ENCODE measurements around the gene EPB41L4A.

The EPB41L4A gene

DNA sequence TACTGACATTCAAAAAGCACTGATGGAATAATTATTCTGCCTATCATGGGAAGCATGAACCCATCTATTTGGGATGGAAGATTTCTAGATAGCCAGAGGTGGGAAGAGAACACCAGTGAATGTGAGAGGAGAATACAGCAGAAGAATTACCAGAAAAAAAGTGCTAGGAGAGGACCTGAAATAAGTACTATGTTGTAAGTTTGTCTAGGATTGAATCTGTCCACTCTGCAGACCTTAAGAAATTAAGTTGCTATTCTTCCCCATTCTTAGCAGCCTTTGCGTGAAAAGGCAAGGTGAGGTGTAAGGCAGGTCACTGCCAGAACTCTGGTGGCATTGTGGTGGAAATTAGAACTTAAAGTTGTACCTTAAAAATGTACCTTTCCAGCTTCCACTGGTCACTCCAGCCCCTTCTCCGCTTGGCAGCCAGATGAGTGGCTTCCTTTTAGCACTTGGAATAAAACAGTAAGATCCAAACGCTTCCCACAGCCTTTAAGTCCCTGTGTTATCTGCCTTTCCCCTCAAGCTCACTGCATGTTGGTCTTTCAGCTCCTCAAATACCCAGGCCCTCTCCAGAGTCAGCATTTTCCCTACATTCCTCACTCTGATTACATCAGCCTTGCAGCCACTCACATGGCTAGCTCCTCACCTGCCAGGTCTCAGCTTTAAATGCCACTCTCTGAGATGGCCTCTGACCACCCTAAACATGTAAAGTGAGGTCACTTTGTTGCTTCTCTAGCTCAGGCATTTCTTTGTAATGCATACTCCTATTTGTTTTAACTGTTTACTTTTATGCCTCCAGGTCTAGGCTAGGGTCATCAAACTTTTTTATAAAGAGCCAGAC, 253.0 kb downstream of the EPB41L4A start:
- DNase-seq (ENCODE audit: low read depth in 1 of 2, low spot score in 1 of 2), result no peak

DNA sequence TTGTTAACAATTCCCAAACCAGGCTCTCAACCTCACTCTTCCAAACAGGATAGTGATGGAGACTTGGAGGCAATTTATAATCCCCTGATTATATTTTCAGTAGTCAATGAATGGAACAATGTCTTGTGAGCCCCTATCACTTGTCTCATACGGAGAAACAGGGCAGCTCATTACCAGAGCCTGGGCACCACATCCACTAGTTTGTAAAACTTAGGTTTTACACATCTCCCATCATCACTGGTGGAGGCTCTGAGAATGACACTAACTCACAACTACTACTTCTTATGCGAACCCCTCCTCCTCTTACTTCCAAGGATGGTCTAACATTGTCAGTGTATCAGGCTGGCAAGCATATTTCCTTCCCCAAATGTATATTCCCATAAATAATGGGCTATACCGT, 253.7 kb downstream of the EPB41L4A start:
- DNase-seq (ENCODE audit: low read depth in 1 of 2, low spot score in 1 of 2), result no peak

- no peak for DNase-seq (ENCODE audit: low read depth in 1 of 2, low spot score in 1 of 2)
Measured at GRCh38 chr5:112163435-112163834, 255.6 kb downstream of the EPB41L4A start.

GRCh38 chr5:112161392-112161748, 257.7 kb downstream of the EPB41L4A start:
- no peak for DNase-seq (ENCODE audit: low read depth in 1 of 2, low spot score in 1 of 2)

DNA sequence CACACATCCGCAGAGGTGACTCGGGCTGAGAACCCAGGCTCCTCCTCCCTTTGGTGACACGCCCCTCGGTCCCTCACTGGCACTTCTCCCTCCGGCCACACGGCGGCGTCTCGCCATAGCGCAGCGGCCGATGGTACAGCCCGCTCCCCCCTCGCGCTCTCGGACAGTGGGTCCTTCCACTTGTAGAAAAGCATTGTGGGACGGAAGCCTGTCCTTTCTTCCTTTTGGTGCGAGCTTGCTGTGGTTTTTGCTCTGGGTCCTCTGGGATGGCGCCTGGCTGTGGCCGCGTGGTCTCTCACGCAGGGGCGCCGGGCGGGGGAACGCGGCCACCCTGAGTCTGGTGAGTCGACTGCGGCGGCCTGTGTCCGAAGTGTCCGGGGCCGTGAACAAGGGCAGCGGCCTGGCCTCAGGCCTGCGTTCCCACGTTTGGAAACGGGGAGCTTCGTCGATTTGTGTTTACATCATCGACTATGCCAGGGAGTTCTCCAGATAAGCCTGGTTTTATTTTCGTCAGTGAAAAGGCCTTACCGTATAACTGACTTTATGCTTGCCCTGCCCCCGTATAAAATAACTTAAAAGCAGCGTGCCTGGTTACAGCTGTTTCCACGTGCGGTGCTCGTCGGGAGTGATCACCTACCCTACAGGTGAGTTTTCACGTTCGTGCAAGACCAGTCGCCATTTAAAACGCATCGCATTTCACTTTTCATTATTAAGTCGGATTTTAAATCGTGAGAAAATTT, 258.3 kb downstream of the EPB41L4A start:
- peak; percentile 85 to 93 for DNase-seq (ENCODE audit: low read depth in 1 of 2, low spot score in 1 of 2)

GRCh38 chr5:112159435-112159834, 259.6 kb downstream of the EPB41L4A start:
- no peak for DNase-seq (ENCODE audit: low read depth in 1 of 2, low spot score in 1 of 2)

DNA sequence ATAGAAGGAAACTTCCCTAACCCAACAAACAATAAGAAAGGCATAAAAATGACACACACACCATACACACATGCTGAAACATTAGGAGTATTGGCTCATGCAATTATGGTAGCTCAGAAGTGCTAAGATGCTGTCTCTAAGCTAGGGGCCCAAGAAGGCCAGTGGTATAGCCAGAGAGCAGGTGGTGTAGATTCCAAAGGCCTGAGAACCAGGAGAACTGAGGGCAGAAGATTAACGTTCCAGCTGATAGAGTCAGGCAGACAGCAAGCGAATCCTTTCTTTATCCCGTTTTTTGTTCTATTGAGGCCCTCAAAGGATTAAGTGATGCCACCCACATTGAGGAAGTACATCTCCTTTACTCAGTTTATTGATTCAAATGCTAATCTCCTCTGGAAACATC, 262.9 kb downstream of the EPB41L4A start:
- no peak for DNase-seq (ENCODE audit: low read depth in 1 of 2, low spot score in 1 of 2)

GRCh38 chr5:112154940-112155686, 264.0 kb downstream of the EPB41L4A start:
- DNase-seq (ENCODE audit: low read depth in 1 of 2, low spot score in 1 of 2), result no peak

GRCh38 chr5:112149727-112150126, 269.4 kb downstream of the EPB41L4A start:
- DNase-seq (ENCODE audit: low read depth in 1 of 2, low spot score in 1 of 2), result no peak

- DNase-seq (ENCODE audit: low read depth in 1 of 2, low spot score in 1 of 2), result peak in 1 of 2 donors; percentile 13
Measured at GRCh38 chr5:112146323-112147226, 272.5 kb downstream of the EPB41L4A start.

- DNase-seq (ENCODE audit: low read depth in 1 of 2, low spot score in 1 of 2), result no peak
Measured at GRCh38 chr5:112143690-112144089, 275.4 kb downstream of the EPB41L4A start.

DNA sequence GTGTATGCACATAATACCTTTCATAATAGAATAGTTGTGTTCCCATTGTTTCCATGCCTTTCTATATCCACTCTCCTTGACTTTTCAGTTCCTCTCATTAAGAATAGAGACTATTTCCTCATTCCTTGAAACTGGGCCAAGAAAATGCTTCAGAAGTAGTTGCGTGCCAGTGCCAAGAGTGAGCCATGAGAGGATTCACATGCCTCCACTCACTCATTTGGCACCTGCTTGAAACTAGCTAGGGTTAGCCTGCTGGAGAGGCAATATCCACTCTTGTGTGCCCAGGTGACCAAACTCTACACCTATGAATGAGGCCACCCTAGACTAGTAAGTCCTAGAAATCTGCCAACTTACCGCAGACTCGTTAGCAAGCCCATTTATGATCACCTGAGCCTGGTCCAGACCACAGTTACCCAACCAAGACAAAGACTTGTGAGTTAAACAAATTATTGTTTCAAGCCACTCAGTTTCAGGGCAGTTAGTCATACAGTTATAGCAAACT, 276.3 kb downstream of the EPB41L4A start:
- no peak for DNase-seq (ENCODE audit: low read depth in 1 of 2, low spot score in 1 of 2)

GRCh38 chr5:112141582-112141981, 277.5 kb downstream of the EPB41L4A start:
- no peak for DNase-seq (ENCODE audit: low read depth in 1 of 2, low spot score in 1 of 2)

- no peak for DNase-seq (ENCODE audit: low read depth in 1 of 2, low spot score in 1 of 2)
Measured at GRCh38 chr5:112138526-112138925, 280.6 kb downstream of the EPB41L4A start.

GRCh38 chr5:112136773-112137172, 282.3 kb downstream of the EPB41L4A start:
- no peak for DNase-seq (ENCODE audit: low read depth in 1 of 2, low spot score in 1 of 2)

DNA sequence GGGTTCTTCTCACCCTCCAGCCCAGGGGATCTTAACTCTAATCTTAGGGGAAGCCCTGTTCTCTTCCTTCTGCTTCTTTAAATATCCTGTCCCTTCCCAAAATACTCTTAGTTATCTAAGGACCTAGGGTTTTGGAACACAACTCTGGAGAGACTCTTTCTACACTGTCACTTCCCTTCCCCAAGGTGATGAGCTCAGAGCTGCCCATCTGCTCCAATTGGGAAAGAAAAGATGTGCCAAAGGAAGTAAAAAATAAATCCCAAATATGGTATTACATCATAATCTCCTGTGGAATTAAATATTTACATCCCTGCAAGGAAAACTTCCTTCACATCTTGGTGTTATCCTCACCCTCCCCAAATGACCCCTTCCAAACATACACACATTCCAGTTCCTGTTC, 291.2 kb downstream of the EPB41L4A start:
- DNase-seq (ENCODE audit: low read depth in 1 of 2, low spot score in 1 of 2), result no peak

DNA sequence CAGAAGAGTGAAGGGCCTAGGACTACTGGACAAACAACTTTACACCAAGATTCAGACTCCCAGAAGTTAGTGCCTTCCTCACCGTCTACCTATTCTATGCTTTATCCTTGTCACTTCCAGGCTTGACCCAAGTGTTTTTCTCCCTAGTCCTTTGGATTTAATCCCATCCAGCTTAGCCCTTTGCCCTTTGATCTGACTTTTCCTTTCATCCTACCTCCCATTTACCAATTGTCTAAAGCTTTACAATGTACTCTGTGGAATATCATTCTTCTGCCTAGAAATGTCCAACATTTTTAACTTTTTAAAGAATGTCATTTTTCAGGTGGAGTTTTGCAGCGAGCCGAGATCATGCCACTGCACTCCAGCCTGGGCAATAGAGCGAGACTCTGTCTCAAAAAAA, 292.1 kb downstream of the EPB41L4A start:
- DNase-seq (ENCODE audit: low read depth in 1 of 2, low spot score in 1 of 2), result no peak

GRCh38 chr5:112125903-112126302, 293.2 kb downstream of the EPB41L4A start:
- no peak for DNase-seq (ENCODE audit: low read depth in 1 of 2, low spot score in 1 of 2)

DNA sequence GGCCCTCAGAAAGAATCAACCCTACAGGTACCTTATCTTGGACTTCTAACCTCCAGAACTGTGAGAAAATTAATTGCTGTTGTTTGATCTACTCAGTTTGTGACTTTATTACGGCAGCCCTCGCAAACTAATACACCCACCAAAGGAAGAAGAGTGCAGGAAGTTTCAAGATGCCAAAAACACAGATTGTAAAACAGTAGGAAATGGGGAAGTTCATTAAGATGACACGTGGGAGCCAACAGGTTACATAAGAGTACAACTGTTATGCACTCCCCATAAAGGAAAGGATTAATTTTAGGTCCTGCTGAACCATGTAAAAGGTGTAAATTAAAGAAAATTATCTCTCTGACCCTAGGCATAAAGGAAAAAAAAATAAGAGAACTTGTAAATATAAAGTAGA, 294.3 kb downstream of the EPB41L4A start:
- no peak for DNase-seq (ENCODE audit: low read depth in 1 of 2, low spot score in 1 of 2)

DNA sequence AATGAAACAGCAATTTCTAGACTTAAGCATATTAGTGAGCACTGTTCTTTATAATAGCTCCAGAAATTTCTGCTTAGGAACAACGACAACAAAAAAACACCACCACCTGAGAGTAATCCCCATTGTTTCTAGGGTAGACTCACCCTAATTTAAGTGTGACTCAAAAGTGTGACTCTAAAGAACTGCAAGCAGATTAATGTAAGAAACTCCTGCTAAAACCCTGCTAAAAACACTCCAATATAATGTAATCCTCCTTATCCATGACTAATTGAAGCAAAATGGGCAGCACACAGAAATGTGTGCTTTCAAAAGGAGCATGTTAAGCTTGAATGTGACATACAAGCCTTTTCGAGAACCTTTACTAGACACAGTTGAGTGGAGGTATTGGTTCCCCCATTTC, 296.0 kb downstream of the EPB41L4A start:
- no peak for DNase-seq (ENCODE audit: low read depth in 1 of 2, low spot score in 1 of 2)

DNA sequence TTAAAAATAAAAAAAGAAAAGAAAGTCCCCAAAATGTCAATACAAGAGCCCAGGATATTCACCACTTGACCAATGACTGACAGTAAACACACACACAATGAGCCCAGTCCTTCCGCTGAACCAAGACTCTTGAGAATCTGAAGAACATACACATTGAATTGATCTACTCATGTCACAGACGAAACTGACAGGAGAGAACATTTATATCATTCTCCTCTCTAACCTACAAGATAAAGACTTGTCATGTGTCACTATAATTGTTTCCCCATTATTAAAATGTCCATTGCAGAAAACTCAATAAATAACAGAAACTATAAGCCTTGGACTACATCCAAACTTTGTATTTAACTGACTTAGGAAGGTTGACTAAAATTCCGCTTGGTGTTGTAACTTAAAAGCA, 296.7 kb downstream of the EPB41L4A start:
- no peak for DNase-seq (ENCODE audit: low read depth in 1 of 2, low spot score in 1 of 2)

All from stimulated activated CD4-positive, alpha-beta T cell treated with anti-CD3 and anti-CD28 coated beads, Interleukin-15, amount 100 ng/mL, for 1 hour (primary cell).